Upper lobe of left lung (tissue), 6 donors: Measurements from ENCODE around the gene ABCC8. TPM values are rescaled to one million over a fixed set of nuclear protein-coding genes. Genes with fewer than 3 reads are reported as not detected.
A peak's percentile ranks its signal among the peaks of the same experiment; 100 is the strongest.

Experiments
- ATAC-seq, 2 donors: fragments of 200-7000 bp; cut with Tn5 transposase; one replicate each; pipeline ENCODE4 v1.9.1; 2022; ENCODE audit warnings: mild to moderate bottlenecking in 2 of 2, moderate library complexity in 2 of 2; ENCODE audit not compliant: low FRiP score in 2 of 2
- DNase-seq, 2 donors: peaks; one replicate each; pipeline ENCODE4 v3.0.0-alpha.2; 2019 to 2020
- H3K27ac ChIP-seq, 4 donors: fragments of 200-600 bp; sonication (generic); one replicate each; pipeline ENCODE4 v1.5.1; 2016 to 2019
- H3K27me3 ChIP-seq, 4 donors: fragments of 200-600 bp; sonication (generic); one replicate each; pipeline ENCODE4 v1.5.1; 2017 to 2019
- H3K36me3 ChIP-seq, 4 donors: fragments of 200-600 bp; sonication (generic); one replicate each; pipeline ENCODE4 v1.5.1; 2016 to 2019
- H3K4me1 ChIP-seq, 4 donors: fragments of 200-600 bp; sonication (generic); one replicate each; pipeline ENCODE4 v1.5.1; 2018 to 2019
- H3K4me3 ChIP-seq, 4 donors: fragments of 200-600 bp; sonication (generic); one replicate each; pipeline ENCODE4 v1.5.1; 2017 to 2019; ENCODE audit warnings: mild to moderate bottlenecking in 2 of 4, moderate library complexity in 1 of 4
- H3K9me3 ChIP-seq, 4 donors: fragments of 200-600 bp; sonication (generic); one replicate each; pipeline ENCODE4 v1.5.1; 2018 to 2019
- EP300 ChIP-seq, 4 donors: sonication (generic); formaldehyde crosslinking; IDR thresholded peaks; one replicate each; pipeline ENCODE4 v1.5.1; 2017; ENCODE audit warnings: antibody characterized with exemption in 4 of 4, control low read depth in 2 of 4
- POLR2A ChIP-seq, 4 donors: fragments of 450-650 bp; IDR thresholded peaks; one replicate each; pipeline ENCODE4 v1.5.1; 2016 to 2017; ENCODE audit warnings: antibody characterized with exemption in 4 of 4, mild to moderate bottlenecking in 2 of 4
- POLR2AphosphoS5 ChIP-seq, 2 donors: sonication (generic); formaldehyde crosslinking; IDR thresholded peaks; one replicate each; pipeline ENCODE4 v1.5.1; 2017; ENCODE audit warnings: antibody characterized with exemption in 2 of 2
- WGBS, 2 donors: methylation state at CpG; one replicate each; pipeline ENCODE4 v1.1.5; 2017 to 2018; 5-methylcytosine and 5-hydroxymethylcytosine counted together
- total RNA-seq, 6 donors: library from RNA; depleted of rRNA in 4 of 6; stranded (reverse); fragments of >200 nt in 4 of 6; gene quantifications; one replicate each; pipeline versions ENCODE4 v1.1.0 to v1.2.1, GENCODE V29; 2016 to 2021
- TF ChIP-seq, protein P1 (sequence below), 6 experiments: fragments of 450-650 bp in 4 of 6; fragments of 200-600 bp in 2 of 6; sonication (generic) in 2 of 6; IDR thresholded peaks; one replicate each; pipeline ENCODE4 v1.5.1; 2016 to 2019; ENCODE audit warnings: antibody characterized with exemption in 6 of 6
- donor health status: DM: no; HTN: no; CAD: no; lungs with moderate emphysema.
- donor health status: DM: no; HTN: yes; CAD: no; lungs with severe emphysema.

The ABCC8 gene
- total RNA-seq, 6 donors from 2014 or later: 1.7 to 62.7 (median 12.5) TPM

- peaks cover 0 to 42% (median 0%) of the 10 kb centered on the region in 4 donors for H3K36me3 ChIP-seq
- 89% methylated on average over 1 to 2 of the region's 2 CpGs for WGBS, 2 donors
- no peak for TF ChIP-seq EP300 (IDR thresholded peaks at IDR 0.05)
- TF ChIP-seq, protein P1, sequence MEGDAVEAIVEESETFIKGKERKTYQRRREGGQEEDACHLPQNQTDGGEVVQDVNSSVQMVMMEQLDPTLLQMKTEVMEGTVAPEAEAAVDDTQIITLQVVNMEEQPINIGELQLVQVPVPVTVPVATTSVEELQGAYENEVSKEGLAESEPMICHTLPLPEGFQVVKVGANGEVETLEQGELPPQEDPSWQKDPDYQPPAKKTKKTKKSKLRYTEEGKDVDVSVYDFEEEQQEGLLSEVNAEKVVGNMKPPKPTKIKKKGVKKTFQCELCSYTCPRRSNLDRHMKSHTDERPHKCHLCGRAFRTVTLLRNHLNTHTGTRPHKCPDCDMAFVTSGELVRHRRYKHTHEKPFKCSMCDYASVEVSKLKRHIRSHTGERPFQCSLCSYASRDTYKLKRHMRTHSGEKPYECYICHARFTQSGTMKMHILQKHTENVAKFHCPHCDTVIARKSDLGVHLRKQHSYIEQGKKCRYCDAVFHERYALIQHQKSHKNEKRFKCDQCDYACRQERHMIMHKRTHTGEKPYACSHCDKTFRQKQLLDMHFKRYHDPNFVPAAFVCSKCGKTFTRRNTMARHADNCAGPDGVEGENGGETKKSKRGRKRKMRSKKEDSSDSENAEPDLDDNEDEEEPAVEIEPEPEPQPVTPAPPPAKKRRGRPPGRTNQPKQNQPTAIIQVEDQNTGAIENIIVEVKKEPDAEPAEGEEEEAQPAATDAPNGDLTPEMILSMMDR (IDR thresholded peaks at IDR 0.05): no peak
- TF ChIP-seq POLR2A (IDR thresholded peaks at IDR 0.05): no peak
- TF ChIP-seq POLR2AphosphoS5 (IDR thresholded peaks at IDR 0.05): no peak
- ATAC-seq: no peak
- H3K27me3 ChIP-seq: no peaks in the 10 kb centered on the region
- H3K9me3 ChIP-seq: no peaks in the 10 kb centered on the region
- peak in 1 of 2 donors; percentile 36 for DNase-seq
- H3K4me3 ChIP-seq: no peak overlapping the region
- H3K27ac ChIP-seq: no peak overlapping the region
- H3K4me1 ChIP-seq: peaks cover 0 to 8% (median 3%) of the 10 kb centered on the region in 4 donors
Measured at GRCh38 chr11:17443926-17444690, 32.5 kb downstream of the ABCC8 start.

GRCh38 chr11:17443423-17443822, 33.2 kb downstream of the ABCC8 start:
- WGBS, 2 donors: 84 to 89% methylated on average over 2 of the region's 2 CpGs
- Histone ChIP-seq H3K9me3 (no peaks in the 10 kb centered on the region), H3K4me1 (peaks cover 0 to 8% (median 5%) of the 10 kb centered on the region in 4 donors), H3K4me3 (no peak overlapping the region), H3K36me3 (peaks cover 0 to 37% (median 0%) of the 10 kb centered on the region in 4 donors), H3K27me3 (no peaks in the 10 kb centered on the region), H3K27ac (no peak overlapping the region)
- TF ChIP-seq POLR2A (IDR thresholded peaks at IDR 0.05) (no peak), POLR2AphosphoS5 (IDR thresholded peaks at IDR 0.05) (no peak), EP300 (IDR thresholded peaks at IDR 0.05) (no peak)
- TF ChIP-seq, protein P1 (IDR thresholded peaks at IDR 0.05): no peak
- ATAC-seq (no peak), DNase-seq (no peak)

- Histone ChIP-seq H3K4me1 (peaks cover 0 to 8% (median 5%) of the 10 kb centered on the region in 4 donors), H3K27ac (no peak overlapping the region), H3K36me3 (peaks cover 0 to 33% (median 0%) of the 10 kb centered on the region in 4 donors), H3K27me3 (no peaks in the 10 kb centered on the region), H3K9me3 (no peaks in the 10 kb centered on the region), H3K4me3 (no peak overlapping the region)
- DNase-seq (no peak), ATAC-seq (no peak)
- TF ChIP-seq, protein P1 (IDR thresholded peaks at IDR 0.05): no peak
- TF ChIP-seq POLR2A (IDR thresholded peaks at IDR 0.05): no peak
- WGBS, 2 donors: 56 to 73% methylated on average over 4 of the region's 4 CpGs
Measured at GRCh38 chr11:17443000-17443399, 33.6 kb downstream of the ABCC8 start.

DNA sequence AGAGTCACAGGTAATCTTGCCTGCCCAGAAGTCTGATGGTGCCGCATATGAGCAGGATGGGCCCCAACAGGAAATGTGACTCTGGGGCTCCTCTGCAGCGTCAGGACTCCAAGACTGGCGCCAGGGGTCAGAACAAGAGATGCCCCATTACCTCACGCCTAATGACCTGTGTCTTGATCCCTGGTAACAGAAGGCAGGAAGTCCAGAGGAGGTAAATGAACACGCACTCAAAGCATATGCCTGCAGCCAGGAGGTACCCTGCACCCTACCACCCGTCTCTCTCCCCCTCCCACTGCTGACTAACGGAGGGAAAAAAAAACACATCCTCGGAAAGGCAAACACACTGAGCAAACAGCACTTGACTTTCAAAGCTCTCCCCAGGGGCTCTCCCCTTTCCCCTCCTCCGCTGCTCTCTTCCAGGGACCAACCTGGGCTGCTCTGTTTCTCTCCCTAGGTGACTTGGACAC, 37.3 kb downstream of the ABCC8 start:
- ATAC-seq: peak; percentile 5 to 68
- Histone ChIP-seq H3K4me3 (no peak overlapping the region), H3K27me3 (no peaks in the 10 kb centered on the region), H3K27ac (no peak overlapping the region), H3K9me3 (no peaks in the 10 kb centered on the region), H3K4me1 (peaks cover 0 to 8% (median 5%) of the 10 kb centered on the region in 4 donors), H3K36me3 (peaks cover 0 to 23% (median 0%) of the 10 kb centered on the region in 4 donors)
- TF ChIP-seq EP300 (IDR thresholded peaks at IDR 0.05): no peak
- TF ChIP-seq POLR2AphosphoS5 (IDR thresholded peaks at IDR 0.05): no peak
- TF ChIP-seq, protein P1 (IDR thresholded peaks at IDR 0.05): no peak
- TF ChIP-seq POLR2A (IDR thresholded peaks at IDR 0.05): no peak
- WGBS, 2 donors: 12 to 15% methylated on average over 9 of the region's 9 CpGs
- DNase-seq: peak in 1 of 2 donors; percentile 54
